GM19455 (cell line): Measurements from ENCODE around the gene THAP4.

Experiments
- ATAC-seq: cut with Tn5 transposase; IDR thresholded peaks from one replicate; pipeline ENCODE4 v1.9.1; 2021; ENCODE audit not compliant: unreplicated experiment

Gene THAP4

GRCh38 chr2:241550616-241551580, 86.1 kb downstream of the THAP4 start:
- ATAC-seq, result no peak

- ATAC-seq, result no peak
These were observed 88.5 kb downstream of the THAP4 start for GRCh38 chr2:241548451-241548835.

GRCh38 chr2:241547781-241548450, 89.0 kb downstream of the THAP4 start:
- ATAC-seq, result no peak

- no peak for ATAC-seq
These were observed 90.0 kb downstream of the THAP4 start for GRCh38 chr2:241546771-241547498.

GRCh38 chr2:241545523-241546473, 91.2 kb downstream of the THAP4 start:
- ATAC-seq, result no peak

- ATAC-seq, result no peak
These were observed 91.9 kb downstream of the THAP4 start for GRCh38 chr2:241545106-241545505.

- ATAC-seq, result no peak
These were observed 94.7 kb downstream of the THAP4 start for GRCh38 chr2:241542278-241542605.

GRCh38 chr2:241541564-241542277, 95.2 kb downstream of the THAP4 start:
- ATAC-seq, result no peak

GRCh38 chr2:241540771-241541561, 96.0 kb downstream of the THAP4 start:
- no peak for ATAC-seq

GRCh38 chr2:241540401-241540770, 96.6 kb downstream of the THAP4 start:
- no peak for ATAC-seq

GRCh38 chr2:241539616-241540374, 97.2 kb downstream of the THAP4 start:
- no peak for ATAC-seq

GRCh38 chr2:241538838-241539615, 97.9 kb downstream of the THAP4 start:
- no peak for ATAC-seq

GRCh38 chr2:241535871-241536655, 100.9 kb downstream of the THAP4 start:
- ATAC-seq, result no peak

- ATAC-seq, result no peak
These were observed 102.1 kb downstream of the THAP4 start for GRCh38 chr2:241534701-241535375.
